Esophagus (tissue), 2 donors: Measurements from ENCODE around the gene TGFBR2. TPM values are rescaled to one million over a fixed set of nuclear protein-coding genes. Genes with fewer than 3 reads are reported as not detected.

Experiments used
- H3K27ac ChIP-seq, 2 donors: one replicate each; pipeline ENCODE4 v1.5.1; 2013; ENCODE audit warnings: low read depth in 2 of 2, mild to moderate bottlenecking in 2 of 2, inconsistent platforms in 1 of 2, low read length in 1 of 2, moderate library complexity in 1 of 2
- H3K27me3 ChIP-seq, 2 donors: one replicate each; pipeline ENCODE4 v1.6.1; 2013; ENCODE audit warnings: low read length in 2 of 2, control low read depth in 1 of 2, mild to moderate bottlenecking in 1 of 2; ENCODE audit not compliant: insufficient read depth in 2 of 2, control insufficient read depth in 1 of 2
- H3K36me3 ChIP-seq, 2 donors: one replicate each; pipeline ENCODE4 v1.6.1; 2013; ENCODE audit warnings: low read length in 1 of 2; ENCODE audit not compliant: control insufficient read depth in 2 of 2, insufficient read depth in 2 of 2
- H3K4me1 ChIP-seq, 2 donors: one replicate each; pipeline ENCODE4 v1.6.1; 2013; ENCODE audit warnings: low read length in 1 of 2; ENCODE audit not compliant: control insufficient read depth in 2 of 2, insufficient read depth in 2 of 2
- H3K4me3 ChIP-seq, 2 donors: one replicate each; pipeline ENCODE4 v1.5.1; 2013; ENCODE audit warnings: low read length in 2 of 2, mild to moderate bottlenecking in 2 of 2, low read depth in 1 of 2, moderate library complexity in 1 of 2
- H3K9me3 ChIP-seq, 2 donors: one replicate each; pipeline ENCODE4 v1.6.1; 2013; ENCODE audit warnings: mild to moderate bottlenecking in 2 of 2, low read depth in 1 of 2, low read length in 1 of 2, moderate library complexity in 1 of 2; ENCODE audit not compliant: control insufficient read depth in 2 of 2, insufficient read depth in 1 of 2
- WGBS, 2 donors: extraction: QIAGEN DNeasy Blood & Tissue Kit; methylation state at CpG; one replicate each; pipeline ENCODE4 v1.1.7; 2013; 5-methylcytosine and 5-hydroxymethylcytosine counted together
- polyA plus RNA-seq, 2 donors: library from polyadenylated mRNA; stranded (reverse); fragments of 200-250 nt; gene quantifications; one replicate each; pipeline ENCODE4 v1.2.3, GENCODE V29; 2013
- donor health status: healthy with polysubstance abuse.
- donor health status: Bipolar disorder and iron deficiency.

TGFBR2 gene
- polyA plus RNA-seq, 2 donors, result 3.0 to 13.7 TPM

- H3K27me3 ChIP-seq, result no peaks in the 10 kb centered on the region
- no peaks in the 10 kb centered on the region for H3K9me3 ChIP-seq
- H3K4me3 ChIP-seq, result no peak overlapping the region
- WGBS, 2 donors, result 87 to 90% methylated on average over 5 of the region's 5 CpGs
- no peaks in the 10 kb centered on the region for H3K4me1 ChIP-seq
- peaks cover 5 to 22% of the 10 kb centered on the region in 2 donors for H3K36me3 ChIP-seq
- H3K27ac ChIP-seq, result no peak overlapping the region
Observed at GRCh38 chr3:30675774-30676173, 69.4 kb downstream of the TGFBR2 start.

DNA sequence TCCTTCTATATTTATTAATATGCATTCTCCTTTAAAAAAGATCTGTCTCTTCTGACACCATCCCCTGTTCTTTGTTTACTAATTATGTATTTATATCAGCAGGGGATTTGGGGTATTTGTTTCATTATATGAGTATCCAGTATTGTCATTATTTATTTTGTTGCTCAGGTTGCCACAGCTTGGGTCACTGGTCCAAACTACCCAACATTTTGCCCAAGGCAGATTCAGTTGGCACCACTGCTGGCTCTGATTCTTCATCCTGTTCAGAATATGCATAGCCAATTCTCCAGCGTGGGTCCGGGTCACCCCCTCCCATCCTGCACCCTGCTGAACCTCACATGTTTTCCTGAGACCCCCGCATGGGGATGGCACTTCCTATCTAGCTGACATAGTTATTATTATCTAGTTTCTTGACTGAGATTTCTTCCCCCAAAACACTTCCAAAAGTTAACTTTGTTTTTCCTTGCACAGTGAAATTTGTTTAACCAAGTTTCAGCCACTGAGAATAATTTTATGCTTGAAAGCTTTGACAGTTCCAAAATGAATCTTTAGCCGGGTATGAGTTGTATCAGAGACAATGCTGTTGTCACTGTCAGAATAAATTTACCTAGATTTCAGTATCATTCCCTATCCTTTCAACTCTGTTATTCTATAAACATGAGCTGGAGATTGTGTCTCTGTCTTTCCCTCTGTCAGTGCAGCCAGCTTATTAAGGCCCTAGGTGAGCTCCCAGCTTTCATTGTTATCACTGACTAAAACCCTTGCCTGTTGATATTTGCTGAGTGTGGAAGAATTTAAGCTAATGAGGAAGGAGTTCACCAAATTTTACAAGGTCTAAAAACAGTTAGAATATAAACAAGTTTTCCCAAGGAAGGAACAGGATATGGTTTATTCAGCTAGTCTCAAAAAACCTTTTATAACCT lies 70.3 kb downstream of the TGFBR2 start:
- Histone ChIP-seq H3K4me1 (no peaks in the 10 kb centered on the region), H3K9me3 (no peaks in the 10 kb centered on the region), H3K27ac (no peak overlapping the region), H3K27me3 (no peaks in the 10 kb centered on the region), H3K4me3 (no peak overlapping the region), H3K36me3 (peaks cover 5 to 19% of the 10 kb centered on the region in 2 donors)
- 70 to 76% methylated on average over 4 of the region's 4 CpGs for WGBS, 2 donors

DNA sequence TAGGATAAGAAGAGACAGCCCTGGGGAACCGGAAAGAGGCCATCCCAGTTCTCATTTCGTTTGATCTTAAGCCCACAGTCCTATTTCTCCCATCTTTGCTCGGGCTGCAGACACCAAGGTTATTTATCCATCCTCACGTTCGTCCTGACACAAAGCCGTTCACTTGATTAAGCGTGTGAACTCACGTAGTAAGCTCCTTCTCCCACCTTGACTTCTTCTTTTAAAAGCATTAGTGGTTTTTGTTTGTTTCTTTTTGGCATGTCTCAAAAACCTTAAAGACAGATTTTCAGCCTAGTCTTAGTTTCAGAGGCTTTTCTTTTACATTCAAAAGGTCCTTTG lies 70.9 kb downstream of the TGFBR2 start:
- H3K36me3 ChIP-seq, result peaks cover 1 to 13% of the 10 kb centered on the region in 2 donors
- no peak overlapping the region for H3K4me3 ChIP-seq
- H3K4me1 ChIP-seq, result no peaks in the 10 kb centered on the region
- WGBS, 2 donors, result 77 to 87% methylated on average over 8 of the region's 8 CpGs
- no peaks in the 10 kb centered on the region for H3K9me3 ChIP-seq
- no peak overlapping the region for H3K27ac ChIP-seq
- H3K27me3 ChIP-seq, result no peaks in the 10 kb centered on the region

DNA sequence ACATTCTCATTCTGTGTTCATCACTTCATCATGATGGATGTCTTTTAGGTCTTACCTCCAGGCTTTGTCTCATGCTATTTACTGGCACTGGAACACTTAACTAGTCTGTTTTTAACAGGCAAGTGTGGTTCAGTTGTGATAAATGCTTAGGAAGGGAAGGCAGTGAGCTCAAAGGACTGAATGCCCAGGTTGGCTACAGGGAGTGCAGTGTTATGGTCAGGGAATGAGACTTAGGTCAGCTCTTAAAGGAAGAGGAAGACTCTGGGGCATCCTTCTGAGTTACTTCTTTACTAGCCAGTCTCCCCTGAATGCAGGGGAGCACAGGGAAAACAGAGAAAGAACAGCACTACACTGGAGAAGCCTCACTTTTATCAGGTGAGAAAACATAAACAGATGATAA lies 72.6 kb downstream of the TGFBR2 start:
- Histone ChIP-seq H3K4me1 (no peaks in the 10 kb centered on the region), H3K27me3 (no peaks in the 10 kb centered on the region), H3K36me3 (peaks cover 0 to 7% of the 10 kb centered on the region in 2 donors), H3K27ac (no peak overlapping the region), H3K4me3 (no peak overlapping the region), H3K9me3 (no peaks in the 10 kb centered on the region)

DNA sequence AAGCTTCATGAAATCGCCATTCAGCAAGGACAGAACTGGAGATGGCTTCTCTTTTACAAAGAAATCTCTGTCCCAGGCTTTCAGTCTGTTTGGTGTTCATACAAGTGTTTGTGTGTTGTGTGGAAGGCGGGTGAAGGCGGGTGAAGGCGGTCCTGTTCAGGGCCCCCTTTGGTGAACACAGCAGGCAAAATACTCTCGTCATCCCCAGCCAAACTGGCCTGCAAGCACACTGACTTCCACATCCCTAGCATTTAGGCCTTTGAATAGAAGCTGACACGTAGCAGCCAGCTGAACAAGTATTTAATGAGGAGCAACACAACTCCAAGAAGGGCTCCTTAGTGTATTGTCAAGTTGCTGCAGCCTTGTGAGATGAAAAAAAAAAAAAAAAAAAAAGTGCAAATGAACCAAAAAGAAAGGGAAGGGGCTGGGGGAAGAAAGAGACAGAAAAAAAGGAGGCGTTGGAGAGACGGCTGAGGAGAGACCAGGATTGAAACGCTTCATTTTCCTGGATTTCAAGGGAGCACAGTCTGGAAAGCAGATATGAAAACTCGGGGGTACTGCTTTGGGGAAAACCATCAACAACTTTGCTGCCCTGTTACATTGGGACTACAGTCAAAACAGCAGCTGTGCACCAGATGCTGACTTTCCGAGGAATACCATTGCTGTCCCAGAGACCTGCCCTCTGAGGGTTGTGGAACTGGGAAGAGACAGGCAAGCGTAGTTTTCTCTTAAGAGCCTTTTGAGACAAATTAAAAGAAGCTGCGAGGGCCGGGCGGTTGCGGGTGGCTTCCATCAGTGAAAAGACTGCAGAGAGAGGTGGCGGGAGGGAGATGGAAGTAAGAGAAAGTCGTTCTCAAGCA lies 74.6 kb downstream of the TGFBR2 start:
- Histone ChIP-seq H3K27ac (peak overlapping the region; percentile 4 to 52), H3K9me3 (no peaks in the 10 kb centered on the region), H3K27me3 (no peaks in the 10 kb centered on the region), H3K36me3 (peaks cover 0 to 3% of the 10 kb centered on the region in 2 donors), H3K4me3 (no peak overlapping the region), H3K4me1 (peaks cover 0 to 2% of the 10 kb centered on the region in 2 donors)
- WGBS, 2 donors, result 74 to 76% methylated on average over 18 of the region's 18 CpGs

GRCh38 chr3:30681649-30682211 lies 75.3 kb downstream of the TGFBR2 start:
- Histone ChIP-seq H3K4me3 (no peak overlapping the region), H3K27ac (peak overlapping the region; percentile 15 to 52)
- WGBS, 2 donors, result 55 to 64% methylated on average over 6 of the region's 6 CpGs

DNA sequence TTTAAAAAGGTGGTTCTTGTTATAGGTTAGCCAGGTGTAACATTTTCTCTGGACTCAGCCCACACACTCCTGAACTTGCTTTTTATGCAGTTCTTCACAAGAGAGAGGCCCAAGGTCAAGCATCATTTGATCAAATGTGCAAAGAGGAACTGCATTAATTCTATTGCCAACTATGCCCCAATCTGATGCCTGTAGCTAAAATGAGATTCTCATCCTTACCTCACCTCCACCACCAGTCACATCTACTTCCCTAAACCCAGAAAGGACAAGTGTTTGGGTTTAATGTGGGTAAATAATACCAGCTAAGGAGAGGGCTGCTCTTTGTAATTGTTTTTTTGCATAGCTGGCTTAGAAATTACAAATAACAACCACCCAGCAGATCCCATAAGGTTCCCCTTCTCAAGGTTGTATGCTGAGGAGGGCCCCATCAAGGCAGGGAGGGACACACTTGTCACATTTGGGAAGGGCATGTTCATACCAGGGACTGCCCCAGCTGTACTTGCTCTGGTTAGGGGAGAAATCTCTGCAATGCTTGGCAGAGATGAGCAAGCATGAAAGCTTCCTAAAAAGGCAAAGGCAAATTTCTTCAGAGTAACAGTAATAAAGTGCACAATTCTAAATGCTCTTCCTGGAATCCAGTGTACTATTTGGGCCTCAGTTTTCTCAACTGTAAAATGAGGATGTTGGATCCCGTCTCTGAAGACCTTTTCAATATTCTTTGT lies 76.2 kb downstream of the TGFBR2 start:
- H3K36me3 ChIP-seq, result peaks cover 0 to 3% of the 10 kb centered on the region in 2 donors
- peaks cover 0 to 2% of the 10 kb centered on the region in 2 donors for H3K4me1 ChIP-seq
- no peaks in the 10 kb centered on the region for H3K27me3 ChIP-seq
- 59 to 63% methylated on average over 1 of the region's 1 CpG for WGBS, 2 donors
- H3K9me3 ChIP-seq, result no peaks in the 10 kb centered on the region
- peak overlapping the region in 1 of 2 donors; percentile 8 for H3K27ac ChIP-seq
- H3K4me3 ChIP-seq, result no peak overlapping the region

More at GRCh38 chr3:30681649-30682211, 75.3 kb downstream of the TGFBR2 start:
- Histone ChIP-seq H3K36me3 (peaks cover 0 to 3% of the 10 kb centered on the region in 2 donors), H3K4me1 (peaks cover 0 to 2% of the 10 kb centered on the region in 2 donors), H3K27me3 (no peaks in the 10 kb centered on the region), H3K9me3 (no peaks in the 10 kb centered on the region)

DNA sequence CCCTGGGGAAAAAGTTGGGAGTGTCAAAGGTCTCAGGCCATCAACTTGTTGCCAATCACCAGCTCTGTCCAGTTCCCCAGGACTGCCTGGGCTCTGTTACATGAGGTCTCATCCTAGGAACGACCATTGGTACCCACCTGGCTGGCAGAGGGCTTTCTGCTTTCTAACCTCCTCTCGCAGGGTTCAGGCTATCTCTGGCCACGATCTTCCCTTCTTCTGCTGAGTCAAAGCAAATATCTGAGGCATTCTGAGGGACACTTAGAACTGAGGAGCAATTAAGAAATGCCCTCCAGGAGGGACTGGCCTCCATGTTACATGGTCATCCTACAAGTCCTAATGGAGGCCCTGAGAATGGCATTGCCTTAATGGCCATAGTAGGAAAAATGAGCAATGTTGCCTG lies 77.4 kb downstream of the TGFBR2 start:
- Histone ChIP-seq H3K4me3 (no peak overlapping the region), H3K4me1 (peaks cover 0 to 5% of the 10 kb centered on the region in 2 donors), H3K27me3 (no peaks in the 10 kb centered on the region), H3K9me3 (no peaks in the 10 kb centered on the region), H3K36me3 (peaks cover 0 to 3% of the 10 kb centered on the region in 2 donors), H3K27ac (peak overlapping the region in 1 of 2 donors; percentile 36)
- WGBS, 2 donors, result 82 to 86% methylated on average over 3 of the region's 3 CpGs

GRCh38 chr3:30684356-30684755 lies 78.0 kb downstream of the TGFBR2 start:
- H3K36me3 ChIP-seq, result no peaks in the 10 kb centered on the region
- H3K27ac ChIP-seq, result peak overlapping the region in 1 of 2 donors; percentile 8
- H3K4me1 ChIP-seq, result peaks cover 0 to 5% of the 10 kb centered on the region in 2 donors
- WGBS, 2 donors, result 67 to 78% methylated on average over 3 of the region's 3 CpGs
- no peak overlapping the region for H3K4me3 ChIP-seq
- no peaks in the 10 kb centered on the region for H3K27me3 ChIP-seq
- H3K9me3 ChIP-seq, result no peaks in the 10 kb centered on the region
